Activated CD4-positive, alpha-beta T cell treated with anti-CD3 and anti-CD28 coated beads, Interleukin-2, Interleukin-6, amounts not matched to agents 100 ng/mL and 50 ng/mL, durations not matched to agents 16 hours and 8 hours (primary cell): ENCODE data around the gene SLC39A11.
A peak's percentile ranks its signal among the peaks of the same experiment; 100 is the strongest.
"Not testable (repeated sequence)": the region's sequence is repeated elsewhere in the genome, so short reads cannot be mapped to it uniquely, and the experiment has no call there.

ENCODE experiments used
- DNase-seq: peaks from one replicate; pipeline ENCODE4 v3.0.0-alpha.2; 2020

The SLC39A11 gene

GRCh38 chr17:72900654-72900971 is 191.9 kb downstream of the SLC39A11 start:
- no peak for DNase-seq

- DNase-seq = no peak
These were observed 193.8 kb downstream of the SLC39A11 start for GRCh38 chr17:72898725-72899124.

GRCh38 chr17:72896288-72896687 is 196.2 kb downstream of the SLC39A11 start:
- DNase-seq = not testable (repeated sequence)

- DNase-seq = no peak
These were observed 200.9 kb downstream of the SLC39A11 start for GRCh38 chr17:72891627-72892026.

GRCh38 chr17:72890711-72891110 is 201.8 kb downstream of the SLC39A11 start:
- peak; percentile 9 for DNase-seq

- DNase-seq = no peak
These were observed 204.6 kb downstream of the SLC39A11 start for GRCh38 chr17:72887917-72888316.

- peak; percentile 9 for DNase-seq
These were observed 205.2 kb downstream of the SLC39A11 start for GRCh38 chr17:72887322-72887721.

GRCh38 chr17:72886622-72887021 is 205.9 kb downstream of the SLC39A11 start:
- DNase-seq = no peak

- DNase-seq = no peak
These were observed 208.4 kb downstream of the SLC39A11 start for GRCh38 chr17:72884066-72884465.

- DNase-seq = no peak
These were observed 209.1 kb downstream of the SLC39A11 start for GRCh38 chr17:72883351-72883750.

GRCh38 chr17:72882426-72882825 is 210.1 kb downstream of the SLC39A11 start:
- DNase-seq = no peak

- no peak for DNase-seq
These were observed 212.6 kb downstream of the SLC39A11 start for GRCh38 chr17:72879877-72880276.

GRCh38 chr17:72878975-72879660 is 213.4 kb downstream of the SLC39A11 start:
- no peak for DNase-seq

GRCh38 chr17:72877348-72877747 is 215.1 kb downstream of the SLC39A11 start:
- DNase-seq = no peak

GRCh38 chr17:72876413-72876812 is 216.1 kb downstream of the SLC39A11 start:
- no peak for DNase-seq

GRCh38 chr17:72875361-72875760 is 217.1 kb downstream of the SLC39A11 start:
- DNase-seq = no peak

- no peak for DNase-seq
These were observed 220.1 kb downstream of the SLC39A11 start for GRCh38 chr17:72872396-72872795.

GRCh38 chr17:72870367-72870985 is 222.0 kb downstream of the SLC39A11 start:
- DNase-seq = no peak

- no peak for DNase-seq
These were observed 222.9 kb downstream of the SLC39A11 start for GRCh38 chr17:72869630-72870029.

- DNase-seq = no peak
These were observed 226.5 kb downstream of the SLC39A11 start for GRCh38 chr17:72865954-72866353.

GRCh38 chr17:72863526-72864211 is 228.8 kb downstream of the SLC39A11 start:
- peak; percentile 68 for DNase-seq

- no peak for DNase-seq
These were observed 230.1 kb downstream of the SLC39A11 start for GRCh38 chr17:72862276-72862999.

- DNase-seq = no peak
These were observed 230.7 kb downstream of the SLC39A11 start for GRCh38 chr17:72861811-72862210.

GRCh38 chr17:72860778-72861177 is 231.7 kb downstream of the SLC39A11 start:
- DNase-seq = no peak
